Brain pericyte (primary cell): ENCODE results near the gene UNC13B.

Experiments used
- DNase-seq: peaks from one replicate; pipeline ENCODE4 v3.0.0-alpha.2; 2012; ENCODE audit warnings: low read depth, low spot score

The UNC13B gene

DNA sequence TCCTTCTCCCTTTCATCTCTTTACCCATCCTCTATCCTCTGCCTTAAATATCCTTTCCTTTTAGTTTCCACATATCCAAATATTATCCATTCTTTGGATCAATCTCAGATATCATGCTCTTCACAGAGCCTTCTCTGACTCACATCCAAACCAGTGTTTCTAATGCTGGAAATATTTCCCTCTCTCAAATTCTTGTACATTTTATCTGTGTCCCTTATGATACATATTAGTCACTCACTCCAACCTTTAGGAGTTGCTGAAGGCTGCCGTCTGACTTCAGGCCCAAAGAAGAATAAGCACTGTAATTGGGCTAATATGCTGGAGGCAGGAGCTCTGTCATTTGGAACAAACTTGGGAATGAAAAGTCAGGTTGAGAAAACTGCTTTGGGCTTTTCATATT lies 171.7 kb downstream of the UNC13B start:
- no peak for DNase-seq

DNA sequence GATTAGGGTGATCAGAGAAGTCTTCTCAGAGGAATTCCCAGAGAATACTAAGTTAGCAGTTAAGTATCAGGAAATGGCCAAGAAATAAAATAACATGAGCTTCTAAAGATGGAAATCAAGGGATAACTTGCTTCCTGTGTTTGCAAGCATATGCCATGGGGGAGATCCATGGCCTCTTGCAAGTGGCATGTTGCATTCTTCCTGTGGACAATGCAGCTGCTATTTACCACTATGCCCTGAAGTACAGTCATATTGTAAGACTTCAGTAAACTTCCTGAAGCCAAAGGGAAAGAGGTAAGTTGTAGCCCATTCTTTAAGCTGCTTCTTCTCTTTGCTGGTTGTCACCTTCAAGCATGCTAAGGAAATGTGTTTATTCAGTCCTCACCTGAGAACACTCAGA lies 173.4 kb downstream of the UNC13B start:
- DNase-seq = no peak

DNA sequence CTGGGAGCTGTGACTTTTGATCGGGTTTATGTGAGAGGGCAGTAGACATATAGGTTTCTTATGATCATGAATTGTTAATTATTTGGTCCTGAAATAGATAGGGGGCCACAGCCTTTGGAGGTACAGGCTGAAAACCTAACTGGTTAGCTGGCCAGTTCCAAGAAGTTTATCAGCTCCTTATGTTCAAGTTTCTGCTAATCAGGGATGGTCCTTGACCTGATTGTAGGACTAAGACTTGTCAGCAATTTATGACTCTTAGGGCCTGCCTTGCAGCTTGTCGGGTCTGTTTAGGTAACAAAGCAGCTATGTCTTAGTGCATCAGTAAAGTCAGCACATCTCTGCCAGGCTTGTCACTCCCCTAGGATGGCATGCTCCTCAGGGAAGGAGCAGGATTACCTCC lies 176.3 kb downstream of the UNC13B start:
- no peak for DNase-seq

DNA sequence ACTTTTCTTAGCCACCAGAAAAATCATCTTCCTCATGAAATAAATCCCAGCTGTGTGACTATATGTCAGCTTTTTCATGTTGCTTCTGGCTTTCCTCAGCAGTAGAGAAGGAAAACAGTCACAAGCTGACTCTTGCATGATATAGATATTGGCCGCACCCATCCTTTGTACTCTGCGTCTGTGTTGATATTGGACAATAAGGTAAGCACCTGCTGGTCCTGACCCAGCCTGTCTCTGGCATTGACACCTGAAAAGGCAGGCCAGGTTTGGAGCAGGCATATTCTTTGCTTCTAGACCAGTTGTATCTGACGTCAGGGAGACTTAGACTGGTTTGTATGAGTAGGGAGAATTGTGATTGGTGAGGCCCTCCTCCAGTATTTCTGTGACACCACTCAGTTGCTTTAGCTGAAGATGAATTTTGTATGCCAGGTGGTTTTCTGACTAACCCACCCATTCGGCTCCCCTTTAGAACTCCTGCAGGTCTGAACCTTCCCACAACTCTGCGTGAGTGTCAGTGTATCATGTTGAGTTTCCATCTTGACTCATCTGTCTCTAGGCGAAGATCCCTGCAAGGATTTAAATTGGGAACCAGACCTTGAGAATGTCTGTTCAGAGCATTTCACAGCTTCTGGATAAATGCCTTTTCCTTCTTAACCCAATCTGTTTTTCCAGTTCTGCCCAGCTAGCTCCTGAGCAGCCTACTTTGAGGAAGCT lies 176.9 kb downstream of the UNC13B start:
- DNase-seq = no peak

DNA sequence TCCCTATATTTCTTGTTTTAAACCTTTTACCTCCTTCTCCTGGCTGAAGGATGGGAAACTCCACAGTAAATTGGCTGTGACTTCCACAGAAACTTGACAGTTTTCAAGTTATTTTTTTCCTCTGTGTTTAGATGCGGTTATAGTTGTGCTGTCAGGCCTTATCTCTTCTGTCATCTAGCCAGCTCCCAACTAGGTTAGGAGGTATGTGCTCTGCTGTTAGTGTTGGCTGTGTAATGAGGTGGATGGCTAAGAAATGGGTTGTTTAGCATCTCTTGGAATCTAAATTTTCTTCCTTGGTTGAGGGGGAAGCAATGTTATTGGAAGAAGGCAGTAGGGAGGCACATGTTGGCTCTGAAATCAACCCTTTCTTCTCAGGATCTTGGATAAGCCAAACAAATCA lies 178.2 kb downstream of the UNC13B start:
- DNase-seq = no peak

DNA sequence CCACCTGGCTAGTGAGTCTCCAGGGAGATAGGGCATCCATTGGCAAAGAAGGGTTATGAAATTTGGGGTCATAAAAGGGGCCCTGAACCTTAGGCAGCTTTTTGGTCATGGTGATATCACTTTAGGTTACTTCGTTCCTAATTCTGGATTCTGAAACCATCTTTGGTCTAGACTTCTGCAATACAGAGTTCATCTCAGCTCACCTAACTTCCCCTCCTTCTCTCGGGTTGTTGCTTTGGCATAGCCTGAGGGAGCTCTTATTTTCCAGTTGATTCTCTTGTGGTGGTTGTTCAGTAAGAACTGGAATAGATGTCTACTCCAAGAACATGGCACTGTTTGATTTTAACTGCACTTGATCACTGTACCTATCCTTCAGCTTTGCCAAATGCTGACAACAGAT lies 179.2 kb downstream of the UNC13B start:
- DNase-seq = no peak

DNA sequence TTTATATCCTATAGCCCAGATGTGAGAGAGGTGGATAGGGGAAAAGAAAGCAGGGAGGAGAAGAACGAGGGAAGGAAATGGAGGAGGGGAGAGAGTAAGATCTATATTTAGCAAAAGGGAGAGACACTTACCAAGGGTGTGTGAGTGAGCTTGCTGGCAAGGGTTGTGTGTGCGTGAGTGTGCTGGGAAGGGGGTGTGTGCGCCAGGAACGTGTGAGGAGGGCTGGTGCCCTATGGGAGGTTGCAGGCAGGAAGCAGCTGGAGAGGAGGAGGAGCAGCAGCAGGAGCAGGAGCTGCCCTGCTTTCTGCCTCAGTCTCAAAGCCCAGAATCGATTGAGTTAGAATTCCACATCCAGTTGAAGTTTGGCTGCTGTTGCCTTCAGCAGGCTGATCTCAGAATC lies 179.8 kb downstream of the UNC13B start:
- DNase-seq = peak; percentile 44

DNA sequence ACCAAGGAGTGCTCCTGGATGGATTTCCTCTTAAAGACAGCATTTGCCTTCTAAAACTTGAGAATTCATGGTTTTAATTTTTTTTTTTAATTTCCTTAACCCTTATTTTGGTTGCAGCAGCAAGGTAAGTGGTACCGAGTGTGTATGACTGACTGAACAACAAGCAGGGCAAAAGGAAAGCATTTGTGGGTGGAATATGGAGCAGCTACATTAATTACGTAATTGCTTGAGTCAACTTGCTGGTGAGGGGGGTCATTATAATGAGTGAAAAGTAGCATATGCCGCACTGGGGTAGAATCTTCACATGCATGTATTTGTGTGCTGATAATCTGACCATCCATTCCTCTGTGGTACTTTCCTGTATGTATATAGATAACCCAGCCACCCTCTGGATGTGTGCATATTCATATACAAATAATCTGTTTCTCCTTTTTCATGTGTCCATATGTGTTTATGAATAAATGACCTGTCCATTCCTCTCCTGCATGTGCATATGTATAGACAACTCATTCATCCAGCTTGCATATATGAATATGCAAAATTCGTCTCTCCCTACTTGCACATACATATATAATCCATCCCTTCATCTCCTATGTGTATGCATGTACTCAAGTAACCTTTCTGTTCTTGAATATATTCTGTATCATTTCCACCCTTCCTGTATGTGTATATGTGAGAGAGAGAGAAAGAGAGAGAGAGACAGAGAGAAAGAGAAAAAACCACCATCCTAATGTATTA lies 180.6 kb downstream of the UNC13B start:
- no peak for DNase-seq

DNA sequence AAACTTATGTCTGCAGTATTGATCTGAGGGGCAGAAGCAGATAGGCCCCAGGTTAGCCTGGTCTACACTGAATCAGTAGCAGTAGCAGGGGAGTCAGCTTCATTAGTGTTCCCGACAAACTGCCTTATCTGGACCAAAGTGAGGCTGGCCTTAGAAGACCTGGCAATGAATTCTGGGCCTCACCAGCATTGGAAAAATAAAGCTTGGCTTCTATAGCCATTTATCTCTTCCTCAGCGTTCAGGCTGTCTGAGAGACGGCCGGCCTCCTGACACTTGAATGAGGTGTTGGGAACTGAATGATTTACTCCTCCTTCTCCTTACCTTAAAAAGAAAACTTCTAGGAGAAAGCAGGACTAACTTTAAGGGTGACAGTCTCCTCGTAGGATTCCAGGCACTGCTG lies 186.3 kb downstream of the UNC13B start:
- no peak for DNase-seq

DNA sequence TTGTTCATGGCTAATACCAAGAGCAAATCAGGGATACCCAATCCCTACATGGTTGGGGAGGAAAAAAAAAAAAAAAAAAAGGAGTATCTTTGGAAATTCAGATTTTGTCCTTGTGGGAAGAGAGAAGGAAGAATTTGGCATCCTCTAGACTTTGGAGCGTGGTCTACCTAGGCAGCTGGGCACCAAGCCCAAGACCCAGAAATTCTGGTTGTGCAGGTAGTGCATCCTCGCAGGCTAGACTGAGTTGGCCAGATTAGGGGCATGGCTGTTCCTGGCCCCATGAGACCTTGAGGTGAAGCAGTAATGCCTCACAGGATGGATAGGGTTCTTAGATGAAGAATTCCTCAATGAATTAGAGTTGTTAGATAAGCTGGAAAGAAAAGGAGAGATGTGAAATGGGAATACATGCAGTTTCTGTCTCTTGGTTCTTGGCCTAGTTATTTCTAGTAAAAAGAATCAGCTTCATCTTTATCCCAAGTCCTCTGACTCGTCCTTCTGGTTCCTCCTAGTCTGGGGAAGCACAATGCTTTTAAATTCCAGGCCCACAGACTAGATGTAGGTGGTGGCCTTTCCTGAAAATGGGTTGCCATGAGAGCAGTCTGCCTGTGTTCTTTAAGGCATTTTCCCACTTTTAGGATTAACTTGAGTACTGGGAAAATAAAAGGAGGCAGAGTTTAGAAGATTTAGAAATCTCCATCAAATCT lies 187.6 kb downstream of the UNC13B start:
- DNase-seq = no peak

DNA sequence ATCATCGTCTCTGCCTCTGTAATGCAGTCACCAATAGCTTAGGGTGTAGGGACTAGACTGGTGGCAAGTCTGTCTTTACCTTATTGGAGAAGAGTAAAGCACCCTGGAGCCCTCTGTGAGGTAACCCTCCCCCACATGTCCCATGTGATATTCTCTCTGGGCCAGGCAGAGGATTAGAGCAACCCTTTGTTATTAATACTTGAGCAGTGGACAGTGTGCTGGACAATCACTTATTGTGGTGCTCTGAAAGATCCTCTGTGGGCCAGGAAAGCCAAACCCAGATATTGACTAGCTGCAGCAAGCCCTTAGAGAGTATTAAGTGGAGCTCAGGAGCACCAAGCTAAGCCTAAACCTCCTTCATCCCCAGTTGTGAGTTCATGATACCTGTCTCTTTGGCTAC lies 188.4 kb downstream of the UNC13B start:
- no peak for DNase-seq

DNA sequence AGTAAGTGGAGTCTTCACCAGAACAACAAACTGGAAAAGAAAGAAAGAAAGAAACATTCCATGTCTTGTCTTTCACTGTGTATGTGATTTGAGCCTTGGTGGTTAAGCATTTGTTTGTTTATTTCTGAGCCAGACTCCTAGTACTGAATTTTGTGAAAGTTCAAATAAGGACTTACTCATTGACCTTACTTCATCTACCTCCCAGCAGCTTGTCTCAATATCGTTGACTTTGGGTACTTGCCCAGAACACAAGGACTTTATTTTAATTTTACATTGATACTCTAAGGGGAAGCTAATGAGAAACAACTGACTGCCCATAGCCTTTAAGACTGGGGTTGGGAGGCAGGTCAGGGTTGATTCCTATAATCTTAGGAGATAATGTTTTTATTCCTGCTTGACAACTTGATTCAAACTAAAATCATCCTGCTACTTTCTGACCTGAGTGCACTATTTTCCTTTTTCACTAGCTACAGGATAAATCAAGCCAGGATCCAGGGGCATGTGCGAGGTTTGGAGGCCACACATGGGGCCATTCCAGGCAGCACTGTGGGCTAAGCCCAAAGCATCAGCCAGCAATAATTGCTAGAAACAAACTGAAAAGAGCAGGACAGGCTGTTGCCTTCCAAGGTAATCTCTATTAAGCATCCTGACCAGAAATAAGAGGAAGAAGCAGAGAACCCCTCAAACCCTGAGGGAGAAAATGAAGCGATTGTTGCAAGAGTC lies 189.2 kb downstream of the UNC13B start:
- peak; percentile 87 for DNase-seq

DNA sequence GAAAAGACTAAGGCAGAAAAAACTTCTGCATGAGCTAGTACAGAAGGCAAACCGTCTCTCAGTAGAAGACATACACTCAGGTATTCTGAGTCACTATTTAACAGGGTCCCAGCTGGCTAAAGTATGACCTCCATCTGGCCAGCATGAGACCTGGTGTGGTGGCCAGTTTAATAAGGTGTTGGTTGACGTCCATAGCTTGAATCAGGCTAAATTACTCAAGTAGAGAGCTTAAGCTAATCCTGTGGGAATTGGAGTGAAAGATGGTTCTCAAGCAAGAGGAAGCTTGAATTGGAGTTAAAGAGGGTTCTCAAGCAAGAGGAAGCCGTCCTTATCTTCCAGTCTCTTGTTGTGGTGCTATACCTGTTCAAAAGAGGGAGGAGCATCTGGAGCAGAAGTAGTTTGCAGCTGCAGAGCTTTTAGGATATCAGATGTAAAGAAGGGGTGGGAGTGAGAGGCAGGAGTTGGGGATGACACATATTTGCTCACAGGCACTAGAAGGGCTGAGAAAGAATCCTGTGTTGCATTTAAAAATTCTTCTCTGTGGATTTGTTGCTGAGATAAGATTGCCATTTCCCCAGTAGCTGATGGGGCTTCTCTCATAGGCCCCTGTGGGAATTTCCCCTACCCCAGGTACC lies 192.0 kb downstream of the UNC13B start:
- no peak for DNase-seq

DNA sequence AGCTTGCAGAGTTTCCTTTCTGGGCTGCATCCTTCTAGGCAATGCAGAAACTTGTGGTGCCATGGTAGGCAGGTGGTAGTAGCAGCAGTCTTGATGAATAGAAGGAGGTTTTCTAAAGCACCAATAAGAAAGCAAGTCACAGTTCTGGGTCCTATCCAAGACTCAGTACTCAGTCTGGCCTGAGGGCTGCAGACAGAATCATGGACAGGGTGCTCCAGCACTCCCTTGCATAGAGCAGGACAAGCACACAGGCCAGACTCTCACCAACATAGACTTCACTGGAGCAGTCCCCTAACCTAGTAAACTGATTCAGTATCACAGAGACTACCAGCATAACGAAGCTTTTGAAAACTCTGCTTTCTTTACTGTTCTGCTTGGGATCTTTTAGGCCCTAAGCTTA lies 194.1 kb downstream of the UNC13B start:
- no peak for DNase-seq

DNA sequence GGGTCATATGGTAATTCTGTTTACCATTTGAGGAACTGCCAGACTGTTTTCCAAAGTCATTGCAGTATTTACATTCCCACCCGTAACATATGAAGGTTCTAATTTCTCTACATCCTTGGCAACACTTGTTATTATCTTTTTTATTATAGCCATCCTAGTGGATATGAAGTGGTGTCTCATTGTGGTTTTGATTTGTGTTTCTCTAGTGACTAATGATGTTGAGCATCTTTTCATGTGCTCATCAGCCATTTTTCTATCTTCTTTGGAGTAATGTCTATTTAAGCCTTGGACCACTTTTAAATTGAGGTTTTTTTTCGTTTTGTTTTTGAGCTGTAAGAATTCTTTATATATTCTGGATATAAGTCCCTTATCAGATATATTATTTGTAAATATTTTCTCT lies 195.3 kb downstream of the UNC13B start:
- no peak for DNase-seq

DNA sequence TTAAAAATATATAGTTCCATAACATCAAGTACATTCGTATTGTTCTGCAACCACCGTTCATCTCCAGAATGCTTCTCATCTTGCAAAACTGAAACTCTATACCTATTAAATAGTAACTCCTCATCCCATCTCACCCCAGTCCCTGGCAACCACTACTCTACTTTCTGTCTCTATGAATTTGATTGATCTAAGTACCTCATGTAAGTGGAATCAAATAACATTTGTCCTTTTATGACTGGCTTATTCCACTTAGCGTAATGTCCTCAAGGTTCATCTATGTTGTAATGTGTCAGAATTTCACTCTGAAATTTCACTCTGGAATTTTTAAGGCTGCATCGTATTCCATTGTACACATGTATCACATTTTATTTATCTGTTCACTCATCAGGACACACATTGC lies 196.0 kb downstream of the UNC13B start:
- no peak for DNase-seq

DNA sequence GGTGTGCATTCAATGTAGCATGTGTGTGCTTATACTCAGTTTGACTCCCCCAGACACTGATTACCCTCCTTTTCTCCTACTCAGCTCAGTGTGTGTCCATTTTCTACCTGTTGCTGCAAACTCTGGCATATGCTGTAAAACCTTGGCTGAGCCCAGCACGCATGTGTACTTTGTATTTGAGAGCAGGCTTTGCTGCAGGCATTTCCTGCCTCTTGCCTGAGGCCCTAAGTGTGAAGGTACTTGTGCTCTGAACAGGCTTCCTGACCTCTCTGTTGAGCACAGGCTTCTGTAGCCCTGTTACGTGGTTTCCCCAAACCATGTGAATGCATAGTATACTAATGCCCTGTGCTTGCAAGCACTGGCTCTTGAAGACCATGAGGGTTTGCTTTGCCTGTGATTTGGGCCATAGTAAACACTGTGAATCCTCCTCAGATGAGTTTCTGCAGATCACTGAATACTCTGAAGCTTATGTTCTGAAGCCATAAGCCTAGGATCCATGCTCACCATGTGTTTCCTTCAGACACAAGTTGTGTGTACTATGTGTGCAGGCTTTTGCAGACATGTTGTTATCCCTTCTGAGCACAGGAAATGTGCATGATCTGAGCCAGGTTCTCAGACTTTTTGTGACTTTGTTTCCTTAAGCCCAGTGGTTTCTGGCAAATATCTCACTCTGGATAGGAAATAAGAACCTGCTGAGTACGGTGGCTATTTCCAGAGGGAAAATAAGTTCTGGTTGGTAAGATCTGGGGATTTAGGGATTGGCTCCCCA lies 203.2 kb downstream of the UNC13B start:
- DNase-seq = no peak

DNA sequence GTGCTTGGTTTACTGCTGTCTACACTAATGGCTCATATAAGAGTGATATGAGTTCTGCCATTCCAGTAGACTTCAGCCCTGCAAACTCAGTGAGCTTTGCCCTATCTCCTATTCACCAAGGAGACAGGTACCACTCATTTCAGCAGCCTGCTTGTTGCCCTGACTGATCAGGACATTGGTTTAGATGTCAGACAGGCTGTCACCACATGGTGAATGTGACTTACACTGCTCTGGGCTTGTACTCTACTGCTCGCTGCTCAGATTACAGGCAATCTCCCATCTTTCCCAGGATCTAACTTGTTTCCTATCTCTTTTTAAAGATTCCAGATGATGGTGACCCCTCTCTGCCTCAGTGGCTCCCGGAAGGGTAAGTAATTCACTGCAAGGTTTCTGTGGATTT lies 204.8 kb downstream of the UNC13B start:
- no peak for DNase-seq

DNA sequence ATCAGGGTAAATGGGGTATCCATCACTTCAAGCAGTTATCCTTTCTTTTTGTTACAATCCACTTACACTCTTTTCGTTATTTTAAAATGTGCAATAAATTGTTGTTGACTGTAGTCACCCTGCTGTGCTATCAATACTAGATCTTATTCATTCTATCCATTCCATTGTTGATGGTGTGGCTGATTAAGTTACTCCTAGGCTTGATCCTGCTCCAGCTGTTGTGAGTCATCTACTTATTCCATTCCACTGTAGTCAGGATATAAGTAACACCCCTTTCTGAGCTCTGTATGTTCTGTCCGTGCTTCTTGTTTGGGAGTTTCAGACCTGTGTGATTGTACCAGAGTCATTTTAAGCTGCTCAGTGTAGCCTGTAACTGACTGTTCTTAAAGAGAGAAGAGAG lies 205.6 kb downstream of the UNC13B start:
- DNase-seq = no peak

DNA sequence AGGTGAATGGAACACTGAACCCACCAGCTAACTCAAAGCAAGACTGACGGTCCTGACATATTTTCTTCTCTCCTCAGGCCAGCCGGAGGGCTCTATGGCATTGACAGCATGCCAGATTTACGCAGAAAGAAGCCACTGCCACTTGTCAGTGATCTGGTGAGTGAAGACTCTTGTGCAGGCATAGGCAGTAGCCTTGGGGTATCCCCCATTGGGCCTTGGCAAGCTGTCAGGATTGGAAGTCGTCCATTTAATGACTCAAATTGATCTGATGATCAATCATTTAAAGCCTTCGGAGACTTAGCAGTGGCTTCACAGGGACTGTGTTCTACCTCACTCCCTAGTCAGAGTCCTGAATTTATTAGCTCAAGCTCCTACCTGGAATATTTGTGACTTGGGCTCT lies 208.4 kb downstream of the UNC13B start:
- no peak for DNase-seq

DNA sequence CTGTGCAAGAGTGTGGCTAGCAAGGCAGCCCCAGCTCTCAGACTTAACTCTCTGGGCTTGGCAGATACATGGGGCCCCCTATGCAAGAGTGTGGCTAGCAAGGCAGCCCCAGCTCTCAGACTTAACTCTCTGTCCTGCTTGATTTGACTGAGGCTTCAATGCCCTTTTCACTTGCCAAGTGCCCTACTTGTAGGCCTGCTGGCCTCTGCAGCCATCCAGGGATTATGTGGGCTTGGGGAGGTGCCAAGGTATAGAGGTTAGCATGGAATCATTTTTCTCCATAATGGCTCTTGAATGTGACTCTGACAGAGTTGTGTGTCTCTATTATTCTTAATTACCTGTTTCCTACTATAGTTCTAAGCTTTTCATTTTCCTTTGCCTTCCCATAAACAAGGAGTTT lies 212.6 kb downstream of the UNC13B start:
- no peak for DNase-seq
